Tibial nerve (tissue), 4 donors: ENCODE results near the gene ACAA1.

Experiments used
- CTCF ChIP-seq, 5 experiments: fragments of 200-600 bp in 3 of 5; fragments of 450-650 bp in 2 of 5; sonication (generic) in 3 of 5; IDR thresholded peaks; one replicate each; pipeline ENCODE4 v1.5.1; 2016 to 2019; ENCODE audit warnings: antibody characterized with exemption in 5 of 5, mild to moderate bottlenecking in 3 of 5, moderate library complexity in 2 of 5
- EP300 ChIP-seq, 2 donors: sonication (generic); formaldehyde crosslinking; IDR thresholded peaks; one replicate each; pipeline ENCODE4 v1.6.1; 2017; ENCODE audit warnings: antibody characterized with exemption in 2 of 2, mild to moderate bottlenecking in 1 of 2

GRCh38 chr3:38109580-38110313, 27.2 kb downstream of the ACAA1 start:
- TF ChIP-seq CTCF (IDR thresholded peaks at IDR 0.05) (no peak), EP300 (IDR thresholded peaks at IDR 0.05) (no peak)
